ENCODE measurements around the gene CSGALNACT2.

Gene CSGALNACT2

GRCh38 chr10:43131256-43131655, 7.0 kb upstream of the CSGALNACT2 start:
- TF ChIP-seq, protein P1, sequence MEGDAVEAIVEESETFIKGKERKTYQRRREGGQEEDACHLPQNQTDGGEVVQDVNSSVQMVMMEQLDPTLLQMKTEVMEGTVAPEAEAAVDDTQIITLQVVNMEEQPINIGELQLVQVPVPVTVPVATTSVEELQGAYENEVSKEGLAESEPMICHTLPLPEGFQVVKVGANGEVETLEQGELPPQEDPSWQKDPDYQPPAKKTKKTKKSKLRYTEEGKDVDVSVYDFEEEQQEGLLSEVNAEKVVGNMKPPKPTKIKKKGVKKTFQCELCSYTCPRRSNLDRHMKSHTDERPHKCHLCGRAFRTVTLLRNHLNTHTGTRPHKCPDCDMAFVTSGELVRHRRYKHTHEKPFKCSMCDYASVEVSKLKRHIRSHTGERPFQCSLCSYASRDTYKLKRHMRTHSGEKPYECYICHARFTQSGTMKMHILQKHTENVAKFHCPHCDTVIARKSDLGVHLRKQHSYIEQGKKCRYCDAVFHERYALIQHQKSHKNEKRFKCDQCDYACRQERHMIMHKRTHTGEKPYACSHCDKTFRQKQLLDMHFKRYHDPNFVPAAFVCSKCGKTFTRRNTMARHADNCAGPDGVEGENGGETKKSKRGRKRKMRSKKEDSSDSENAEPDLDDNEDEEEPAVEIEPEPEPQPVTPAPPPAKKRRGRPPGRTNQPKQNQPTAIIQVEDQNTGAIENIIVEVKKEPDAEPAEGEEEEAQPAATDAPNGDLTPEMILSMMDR (IDR thresholded peaks at IDR 0.05; ENCODE audit: low read depth, low read length) = no peak
- no peak for DNase-seq (ENCODE audit: extremely low read depth, low read depth)

DNA sequence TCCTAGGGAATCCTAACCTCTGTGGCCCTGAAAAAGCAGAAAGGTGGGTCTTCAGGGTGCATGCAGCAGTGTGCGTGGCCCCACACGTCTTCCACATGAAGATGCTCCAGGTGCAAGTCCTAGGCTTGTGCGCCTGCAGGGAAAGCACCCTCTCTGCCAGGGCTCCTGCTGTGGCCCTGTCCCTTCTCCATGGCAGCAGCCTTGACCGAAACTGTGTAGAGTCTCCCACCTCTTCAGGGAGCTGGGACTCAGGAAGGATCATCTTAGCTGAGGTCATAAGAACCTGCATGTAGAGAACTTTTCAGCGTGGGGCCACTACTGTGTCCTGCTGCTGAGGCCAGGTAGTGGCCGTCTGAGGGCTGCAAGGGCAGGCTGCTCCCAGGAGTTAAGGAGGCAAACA, 6.3 kb upstream of the CSGALNACT2 start:
- TF ChIP-seq, protein P1 (IDR thresholded peaks at IDR 0.05; ENCODE audit: low read depth, low read length) = no peak
- no peak for DNase-seq (ENCODE audit: extremely low read depth, low read depth)

DNA sequence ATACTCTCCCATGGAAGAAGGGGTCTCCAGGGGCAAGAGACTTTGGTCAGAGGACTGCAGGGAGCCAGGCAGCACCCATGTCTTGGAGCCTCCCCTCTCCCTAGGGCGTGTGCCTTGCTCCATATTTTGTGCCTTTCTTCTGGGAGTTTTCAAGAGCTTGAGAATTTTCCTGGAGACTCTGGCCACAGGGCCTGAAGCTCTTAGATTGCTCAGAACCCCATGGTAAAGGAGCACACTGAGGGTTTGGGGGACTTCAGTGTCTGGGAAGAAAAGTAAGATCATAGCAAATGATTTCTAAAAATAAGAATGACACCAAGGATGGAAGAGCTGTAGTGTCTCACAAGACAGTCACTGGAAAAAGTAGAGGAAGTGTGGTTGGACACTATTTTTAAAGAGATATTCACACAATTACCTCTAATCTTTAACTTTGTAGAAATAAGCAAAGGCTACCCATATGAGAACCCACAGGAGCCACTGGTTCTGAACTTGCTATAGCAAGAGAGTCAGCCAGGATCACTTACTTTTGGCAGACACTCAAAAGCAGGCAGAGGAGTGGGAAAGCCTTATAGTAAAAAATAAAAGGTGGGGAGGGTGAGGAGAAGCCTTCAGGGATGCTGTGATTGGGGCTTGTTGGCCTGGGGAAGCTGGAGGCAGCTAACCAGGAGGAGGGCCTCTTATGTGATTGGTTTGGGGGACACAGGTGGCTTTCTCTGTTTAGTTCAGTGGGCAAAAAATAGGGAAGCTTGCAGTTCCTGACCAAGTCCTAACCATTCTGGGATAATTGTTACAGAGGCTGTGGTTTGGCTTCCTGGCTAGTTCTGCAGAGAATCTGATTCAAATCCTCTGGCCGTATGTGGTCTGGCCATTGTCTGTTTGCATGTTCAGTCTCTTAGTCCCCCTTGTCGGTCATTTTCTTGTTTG, 5.1 kb upstream of the CSGALNACT2 start:
- no peak for DNase-seq (ENCODE audit: extremely low read depth, low read depth)
- TF ChIP-seq, protein P1 (IDR thresholded peaks at IDR 0.05; ENCODE audit: low read depth, low read length) = no peak

DNA sequence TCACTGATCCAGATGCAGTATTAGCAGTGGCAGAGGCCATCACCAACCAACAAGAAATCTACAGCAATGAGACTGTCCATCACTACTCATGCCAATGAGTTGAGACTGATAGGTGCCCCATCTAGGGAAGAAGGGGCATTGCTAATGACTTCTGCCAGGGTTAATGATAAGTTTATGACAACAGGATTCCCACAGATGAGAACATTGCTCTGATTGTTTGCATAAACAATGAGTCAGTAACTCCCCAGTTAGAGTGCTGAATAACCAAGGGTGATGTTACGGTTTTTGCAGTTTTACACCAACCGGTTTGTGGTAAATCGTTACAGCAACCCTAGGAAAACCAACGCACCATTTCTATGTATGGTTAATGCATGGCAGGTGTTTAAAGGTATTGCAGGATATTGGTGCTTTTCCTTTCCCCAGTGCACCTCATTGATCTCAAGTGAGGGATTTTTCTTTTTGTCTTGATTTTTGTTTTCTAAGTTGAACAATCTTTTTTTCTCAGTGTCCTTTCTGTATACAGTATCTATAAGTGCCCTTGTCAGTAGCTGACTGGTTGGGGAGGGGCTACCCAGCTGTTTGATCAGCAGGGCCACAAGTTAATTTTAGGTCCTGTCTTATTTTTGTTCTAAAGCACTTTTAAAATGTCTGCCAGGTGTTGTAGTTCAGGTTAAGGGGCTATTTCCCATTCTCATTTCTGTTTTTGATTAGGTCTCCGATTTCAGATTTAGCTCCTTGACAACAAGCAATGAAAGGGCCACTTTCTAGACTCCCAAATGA, 3.9 kb upstream of the CSGALNACT2 start:
- TF ChIP-seq, protein P1 (IDR thresholded peaks at IDR 0.05; ENCODE audit: low read depth, low read length) = no peak
- DNase-seq (ENCODE audit: extremely low read depth, low read depth) = no peak

GRCh38 chr10:43135064-43135463, 3.2 kb upstream of the CSGALNACT2 start:
- TF ChIP-seq, protein P1 (IDR thresholded peaks at IDR 0.05; ENCODE audit: low read depth, low read length) = no peak
- DNase-seq (ENCODE audit: extremely low read depth, low read depth) = no peak

GRCh38 chr10:43135656-43136055, 2.6 kb upstream of the CSGALNACT2 start:
- TF ChIP-seq, protein P1 (IDR thresholded peaks at IDR 0.05; ENCODE audit: low read depth, low read length) = no peak
- no peak for DNase-seq (ENCODE audit: extremely low read depth, low read depth)

- DNase-seq (ENCODE audit: extremely low read depth, low read depth) = no peak
Observed at GRCh38 chr10:43136432-43136831, 1.8 kb upstream of the CSGALNACT2 start.

More at GRCh38 chr10:43136432-43136831, 1.8 kb upstream of the CSGALNACT2 start:
- TF ChIP-seq, protein P1 (IDR thresholded peaks at IDR 0.05; ENCODE audit: low read depth, low read length) = no peak

Data from AG09319 (cell line).